Endothelial cell of umbilical vein (primary cell): Measurements from ENCODE around the gene SH3PXD2A. TPM values are rescaled to one million over a fixed set of nuclear protein-coding genes. Genes with fewer than 3 reads are reported as not detected.

Source experiments
- BruUV-seq: library from RNA; stranded (reverse); fragments of 400-500 nt; replicated peaks from 2 replicates; lab custom pipeline; 2021; lab: Mats Ljungman, UMichigan
- CTCF ChIA-PET: fragments of 300-600, 350-600 bp; sonication (Branson Sonifier 250); formaldehyde crosslinking; loops from one replicate; lab custom pipeline; 2021; ENCODE audit warnings: antibody characterized with exemption, inconsistent platforms; lab: Charles Lee
- POLR2A ChIA-PET: fragments of 300-600, 350-600 bp; sonication (Branson Sonifier 250); formaldehyde crosslinking; loops from one replicate; lab custom pipeline; 2021; ENCODE audit warnings: antibody characterized with exemption, inconsistent platforms; lab: Charles Lee
- DNase-seq: peaks from one replicate; pipeline ENCODE4 v3.0.0-alpha.2; 2011; ENCODE audit warnings: low read depth, low spot score
- FAIRE-seq: peaks from 2 replicates; lab custom pipeline; 2011; peaks lifted over from hg19 to GRCh38; lab: Jason Lieb, UNC
- H2AFZ ChIP-seq: 2 replicates; pipeline ENCODE4 v1.6.0; 2012; ENCODE audit warnings: low read depth, low read length, control low read depth, inconsistent platforms
- H3K27ac ChIP-seq: 2 replicates; pipeline ENCODE4 v1.5.1; 2011; ENCODE audit warnings: low read depth, mild to moderate bottlenecking, control low read depth, low read length, moderate library complexity; ENCODE audit not compliant: insufficient read depth
- H3K27me3 ChIP-seq, 2 experiments: 2 replicates each; pipeline versions ENCODE4 v1.6.0 to v1.6.1; 2011; ENCODE audit warnings: low read length in 2 of 2, mixed read lengths in 1 of 2; ENCODE audit not compliant: control insufficient read depth in 2 of 2, insufficient read depth in 2 of 2
- H3K36me3 ChIP-seq, 2 experiments: 2 replicates in 1 of 2; 3 replicates in 1 of 2; pipeline ENCODE4 v1.5.1; 2011; ENCODE audit warnings: low read length in 2 of 2, mild to moderate bottlenecking in 1 of 2, moderate library complexity in 1 of 2; ENCODE audit not compliant: control insufficient read depth in 2 of 2, insufficient read depth in 2 of 2; ENCODE audit errors: extremely low read depth in 1 of 2
- H3K4me1 ChIP-seq: 3 replicates; pipeline ENCODE4 v1.5.1; 2011; ENCODE audit warnings: mild to moderate bottlenecking, low read length; ENCODE audit not compliant: control insufficient read depth, insufficient read depth; ENCODE audit errors: extremely low read depth
- H3K4me2 ChIP-seq: 2 replicates; pipeline ENCODE4 v1.6.1; 2011; ENCODE audit warnings: low read length, control low read depth, mixed read lengths; ENCODE audit not compliant: insufficient read depth
- H3K4me3 ChIP-seq, 3 experiments: fragments of 200-600 bp in 1 of 3; sonication (generic), shearing (Covaris generic) in 1 of 3; replicated peaks in 1 of 3; 2 replicates each; pipeline ENCODE4 v1.5.1; 2011 to 2016; ENCODE audit warnings: control low read depth in 3 of 3, low read length in 3 of 3, mild to moderate bottlenecking in 2 of 3, inconsistent platforms in 1 of 3, low read depth in 1 of 3, moderate library complexity in 1 of 3; ENCODE audit not compliant: insufficient read depth in 1 of 3
- H3K79me2 ChIP-seq: 2 replicates; pipeline ENCODE4 v1.6.0; 2012; ENCODE audit warnings: low read length, inconsistent platforms; ENCODE audit not compliant: control insufficient read depth, insufficient read depth
- H3K9ac ChIP-seq: replicated peaks from 2 replicates; pipeline ENCODE3; 2011; ENCODE audit warnings: low read length, control low read depth; ENCODE audit not compliant: insufficient read depth; ENCODE audit errors: extremely low read depth
- H3K9me1 ChIP-seq: replicated peaks from 3 replicates; pipeline ENCODE4 v1.6.0; 2011; ENCODE audit warnings: mild to moderate bottlenecking, low read length; ENCODE audit not compliant: control insufficient read depth, insufficient read depth; ENCODE audit errors: extremely low read depth
- H3K9me3 ChIP-seq: replicated peaks from 2 replicates; pipeline ENCODE4 v1.5.1; 2012; ENCODE audit warnings: low read length, inconsistent platforms; ENCODE audit not compliant: control insufficient read depth, insufficient read depth
- H4K20me1 ChIP-seq: replicated peaks from 2 replicates; pipeline ENCODE3; 2011; ENCODE audit warnings: mild to moderate bottlenecking, low read length; ENCODE audit not compliant: control insufficient read depth, insufficient read depth; ENCODE audit errors: extremely low read depth
- EZH2 ChIP-seq: IDR thresholded peaks from 2 replicates; pipeline ENCODE4 v1.6.1; 2012; ENCODE audit warnings: borderline replicate concordance, low read depth, mild to moderate bottlenecking, moderate library complexity, low read length, inconsistent platforms; ENCODE audit not compliant: severe bottlenecking
- FOS ChIP-seq: IDR thresholded peaks from 2 replicates; pipeline ENCODE4 v1.6.1; 2011; ENCODE audit warnings: mild to moderate bottlenecking, low read length, moderate library complexity, borderline replicate concordance; ENCODE audit not compliant: insufficient read depth
- GATA2 ChIP-seq: IDR thresholded peaks from 2 replicates; pipeline ENCODE4 v1.7.0; 2011; ENCODE audit warnings: low read depth, mild to moderate bottlenecking, moderate library complexity, mixed read lengths, low read length; ENCODE audit not compliant: insufficient read length, insufficient read depth
- JUN ChIP-seq: IDR thresholded peaks from 2 replicates; pipeline ENCODE4 v1.6.1; 2011; ENCODE audit warnings: borderline replicate concordance, low read depth; ENCODE audit not compliant: insufficient read length, insufficient read depth
- MYC ChIP-seq: IDR thresholded peaks from one replicate; pipeline ENCODE4 v1.6.1; 2011; ENCODE audit warnings: mild to moderate bottlenecking, low read depth, low read length
- POLR2A ChIP-seq: IDR thresholded peaks from 2 replicates; pipeline ENCODE4 v1.6.1; 2012; ENCODE audit warnings: low read depth, mild to moderate bottlenecking, control low read depth, low read length
- POLR2AphosphoS5 ChIP-seq: IDR thresholded peaks from 2 replicates; pipeline ENCODE4 v1.6.1; 2012; ENCODE audit warnings: low read depth, mild to moderate bottlenecking, control low read depth, low read length, moderate library complexity; ENCODE audit not compliant: insufficient read depth
- dilution Hi-C: fragments of 300-500 bp; cut with MboI; formaldehyde crosslinking; loops from one replicate; pipeline ENCODE4 v1.15.0; 2019; ENCODE audit warnings: low sequenced_read_pairs; ENCODE audit not compliant: extremely low pct_ligation_motif_present
- intact Hi-C: fragments of 100-400 bp; cut with micrococcal nuclease; formaldehyde crosslinking; loops from one replicate; pipeline ENCODE4 v1.10.0; 2022
- polyA plus RNA-seq, 4 experiments: library from polyadenylated mRNA; depleted of rRNA in 3 of 4; stranded (reverse) in 3 of 4; unstranded in 1 of 4; fragments of >200 nt; gene quantifications; 2 replicates each; pipeline versions ENCODE4 v1.2.1 to v1.2.3, GENCODE V29; 2011 to 2012; ENCODE audit warnings: missing spikeins in 1 of 4
- total RNA-seq: library from RNA; stranded (reverse); gene quantifications from 2 replicates; pipeline ENCODE4 v1.2.3, GENCODE V29; 2021
- TF ChIP-seq, protein P1 (sequence below): IDR thresholded peaks from 2 replicates; pipeline ENCODE4 v1.6.1; 2011; ENCODE audit not compliant: insufficient read depth, insufficient read length
- TF ChIP-seq, protein P2 (sequence below), 2 donors: IDR thresholded peaks; 1 replicate in 1 of 2; 2 replicates in 1 of 2; pipeline ENCODE4 v1.5.1; 2011; ENCODE audit warnings: low read length in 2 of 2, mild to moderate bottlenecking in 2 of 2, moderate library complexity in 2 of 2, control low read depth in 1 of 2, inconsistent platforms in 1 of 2, low read depth in 1 of 2; ENCODE audit not compliant: insufficient read depth in 1 of 2; ENCODE audit errors: extremely low read depth in 1 of 2

Gene SH3PXD2A
- total and polyA plus RNA-seq, 2 donors (not counting 3 experiments of a cell fraction or from before 2014, with no cell fraction given) = 1.4 to 5.1 TPM

DNA sequence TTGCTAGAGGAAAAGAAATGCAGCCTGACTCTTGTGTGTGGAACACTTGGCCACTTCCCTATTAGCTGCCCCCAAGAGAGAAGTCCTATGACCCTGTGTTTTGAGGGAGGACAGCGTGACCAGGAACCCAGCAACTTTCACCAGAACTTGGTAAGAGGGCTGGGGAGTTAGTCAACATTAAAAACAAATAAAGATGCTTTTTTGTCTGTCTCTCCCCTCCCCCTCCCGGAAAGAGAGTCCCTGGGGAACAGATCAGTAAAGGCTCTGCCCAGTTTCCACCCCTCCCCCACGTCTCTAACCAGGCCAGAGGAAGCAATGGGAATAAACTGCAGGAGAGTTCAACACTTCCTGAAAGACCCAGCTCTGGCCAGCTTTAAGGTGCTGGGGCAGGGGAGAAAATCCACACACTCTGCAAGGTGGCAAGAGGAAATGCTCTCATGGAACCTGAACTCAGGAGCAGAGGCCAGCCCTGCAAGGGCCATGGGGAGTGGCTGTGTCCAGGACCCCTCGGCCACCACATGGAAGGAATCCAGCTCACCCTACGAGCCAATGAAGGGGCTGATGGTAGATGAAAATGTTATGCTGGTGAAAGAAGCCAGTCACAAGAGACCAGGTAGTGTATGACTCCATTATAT lies 21.5 kb downstream of the SH3PXD2A start:
- CTCF ChIA-PET = interaction anchor here (1.7 kb wide), 1 partner anchor 15 kb away, joined by 5 read pairs; no protein-coding TSS in a partner anchor
- no peak for FAIRE-seq
- H2AFZ ChIP-seq = no peak overlapping the region
- H3K4me1 ChIP-seq = peaks cover 2% of the 10 kb centered on the region
- no peak for DNase-seq
- intact Hi-C loops (no loop called here), dilution Hi-C loops (no loop called here)
- no peaks in the 10 kb centered on the region for H3K9me1 ChIP-seq
- POLR2A ChIA-PET = no interaction called here
- BruUV-seq = no TSS peak
- TF ChIP-seq POLR2AphosphoS5 = no peak
- H4K20me1 ChIP-seq = no peaks in the 10 kb centered on the region
- H3K9ac ChIP-seq = no peak overlapping the region
- H3K4me3 ChIP-seq = no peak overlapping the region
- no peaks in the 10 kb centered on the region for H3K9me3 ChIP-seq
- H3K27me3 ChIP-seq = no peaks in the 10 kb centered on the region
- H3K4me2 ChIP-seq = no peak overlapping the region
- no peaks in the 10 kb centered on the region for H3K36me3 ChIP-seq
- no peak overlapping the region for H3K27ac ChIP-seq
- H3K79me2 ChIP-seq = no peaks in the 10 kb centered on the region

DNA sequence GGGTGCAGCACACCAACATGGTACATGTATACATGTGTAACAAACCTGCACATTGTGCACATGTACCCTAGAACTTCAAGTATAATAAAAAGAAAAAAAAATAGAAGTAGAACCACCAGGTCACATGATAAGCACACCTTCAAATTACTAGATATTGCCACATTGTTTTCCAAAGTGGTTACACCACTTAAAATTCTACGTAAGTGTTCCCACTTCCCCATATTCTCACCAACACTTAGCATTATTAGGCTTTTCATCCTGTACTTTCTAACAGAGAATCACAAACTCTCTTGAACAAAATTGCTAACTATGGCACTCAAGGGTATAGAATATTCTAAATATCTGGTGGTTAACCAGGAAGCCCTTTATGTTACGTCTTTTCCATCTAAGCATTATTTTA lies 22.6 kb downstream of the SH3PXD2A start:
- Histone ChIP-seq H3K27me3 (no peaks in the 10 kb centered on the region), H3K4me3 (no peak overlapping the region), H3K9me1 (no peaks in the 10 kb centered on the region), H3K27ac (no peak overlapping the region), H3K4me1 (peaks cover 2% of the 10 kb centered on the region), H3K9ac (no peak overlapping the region), H2AFZ (no peak overlapping the region), H3K36me3 (no peaks in the 10 kb centered on the region), H3K4me2 (no peak overlapping the region), H3K9me3 (no peaks in the 10 kb centered on the region), H3K79me2 (no peaks in the 10 kb centered on the region), H4K20me1 (no peaks in the 10 kb centered on the region)
- intact Hi-C loops (no loop called here), dilution Hi-C loops (no loop called here)
- ChIA-PET POLR2A (no interaction called here), CTCF (no interaction called here)
- DNase-seq (no peak), FAIRE-seq (no peak)
- TF ChIP-seq POLR2AphosphoS5 (no peak), POLR2A (no peak), JUN (no peak), GATA2 (no peak), FOS (no peak), MYC (no peak), EZH2 (no peak)
- TF ChIP-seq, protein P1, sequence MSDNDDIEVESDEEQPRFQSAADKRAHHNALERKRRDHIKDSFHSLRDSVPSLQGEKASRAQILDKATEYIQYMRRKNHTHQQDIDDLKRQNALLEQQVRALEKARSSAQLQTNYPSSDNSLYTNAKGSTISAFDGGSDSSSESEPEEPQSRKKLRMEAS = no peak
- TF ChIP-seq, protein P2, sequence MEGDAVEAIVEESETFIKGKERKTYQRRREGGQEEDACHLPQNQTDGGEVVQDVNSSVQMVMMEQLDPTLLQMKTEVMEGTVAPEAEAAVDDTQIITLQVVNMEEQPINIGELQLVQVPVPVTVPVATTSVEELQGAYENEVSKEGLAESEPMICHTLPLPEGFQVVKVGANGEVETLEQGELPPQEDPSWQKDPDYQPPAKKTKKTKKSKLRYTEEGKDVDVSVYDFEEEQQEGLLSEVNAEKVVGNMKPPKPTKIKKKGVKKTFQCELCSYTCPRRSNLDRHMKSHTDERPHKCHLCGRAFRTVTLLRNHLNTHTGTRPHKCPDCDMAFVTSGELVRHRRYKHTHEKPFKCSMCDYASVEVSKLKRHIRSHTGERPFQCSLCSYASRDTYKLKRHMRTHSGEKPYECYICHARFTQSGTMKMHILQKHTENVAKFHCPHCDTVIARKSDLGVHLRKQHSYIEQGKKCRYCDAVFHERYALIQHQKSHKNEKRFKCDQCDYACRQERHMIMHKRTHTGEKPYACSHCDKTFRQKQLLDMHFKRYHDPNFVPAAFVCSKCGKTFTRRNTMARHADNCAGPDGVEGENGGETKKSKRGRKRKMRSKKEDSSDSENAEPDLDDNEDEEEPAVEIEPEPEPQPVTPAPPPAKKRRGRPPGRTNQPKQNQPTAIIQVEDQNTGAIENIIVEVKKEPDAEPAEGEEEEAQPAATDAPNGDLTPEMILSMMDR (IDR thresholded peaks at IDR 0.05; ENCODE audit: extremely low read depth in 1 of 2, insufficient read depth in 1 of 2, low read depth in 1 of 2, low read length in 2 of 2) = no peak
- no TSS peak for BruUV-seq
